ENCODE measurements around the gene CHST11. TPM values are rescaled to one million over a fixed set of nuclear protein-coding genes. Genes with fewer than 3 reads are reported as not detected.

CHST11 gene
- total RNA-seq, 1 experiment from 2014 or later, result 1.1 TPM

- POLR2A ChIA-PET (ENCODE audit: low non-redundant PET), result no interaction called here
- H3K36me3 ChIP-seq (ENCODE audit: insufficient read depth, low read length, poor library complexity, severe bottlenecking), result no peaks in the 10 kb centered on the region
Observed at GRCh38 chr12:104446646-104447421, 9.9 kb upstream of the CHST11 start.

GRCh38 chr12:104448031-104448430 lies 8.7 kb upstream of the CHST11 start:
- Histone ChIP-seq H3K36me3 (ENCODE audit: insufficient read depth, low read length, poor library complexity, severe bottlenecking) (no peaks in the 10 kb centered on the region), H3K4me1 (ENCODE audit: insufficient read depth, low read length, poor library complexity, severe bottlenecking) (no peaks in the 10 kb centered on the region), H3K27me3 (replicated peaks; ENCODE audit: insufficient read depth, low read depth, low read length, poor library complexity) (no peaks in the 10 kb centered on the region), H3K9me3 (ENCODE audit: low read depth, low read length, poor library complexity, severe bottlenecking) (peaks cover 4% of the 10 kb centered on the region), H3K27ac (ENCODE audit: low read depth, low read length, poor library complexity, severe bottlenecking) (no peak overlapping the region), H3K4me3 (ENCODE audit: low read depth, low read length, poor library complexity, severe bottlenecking) (no peak overlapping the region)
- intact Hi-C loops (cut with micrococcal nuclease; ENCODE audit: unreplicated experiment), result loop anchor here (10.0 kb wide), 1 partner anchor 243 kb away; no protein-coding TSS in a partner anchor
- DNase-seq (ENCODE audit: low spot score), result no peak
- ChIA-PET CTCF (no interaction called here), POLR2A (ENCODE audit: low non-redundant PET) (no interaction called here)
- no peak for TF ChIP-seq CTCF (conservative IDR thresholded peaks at IDR 0.05; ENCODE audit: low read depth, low read length)
- no TSS peak for BruUV-seq (replicated peaks)

More at GRCh38 chr12:104446646-104447421, 9.9 kb upstream of the CHST11 start:
- DNase-seq (ENCODE audit: low spot score), result no peak
- no peak overlapping the region for H3K27ac ChIP-seq (ENCODE audit: low read depth, low read length, poor library complexity, severe bottlenecking)
- intact Hi-C loops (cut with micrococcal nuclease; ENCODE audit: unreplicated experiment), result loop anchor here (10.0 kb wide), 1 partner anchor 242 kb away; no protein-coding TSS in a partner anchor
- CTCF ChIA-PET, result no interaction called here
- BruUV-seq (replicated peaks), result no TSS peak
- H3K27me3 ChIP-seq (replicated peaks; ENCODE audit: insufficient read depth, low read depth, low read length, poor library complexity), result no peaks in the 10 kb centered on the region
- no peak for TF ChIP-seq CTCF (conservative IDR thresholded peaks at IDR 0.05; ENCODE audit: low read depth, low read length)
- no peak for TF ChIP-seq EZH2 (IDR thresholded peaks at IDR 0.05; ENCODE audit: borderline replicate concordance, low read depth, low read length, poor library complexity, severe bottlenecking)
- no peaks in the 10 kb centered on the region for H3K4me1 ChIP-seq (ENCODE audit: insufficient read depth, low read length, poor library complexity, severe bottlenecking)
- peaks cover 4% of the 10 kb centered on the region for H3K9me3 ChIP-seq (ENCODE audit: low read depth, low read length, poor library complexity, severe bottlenecking)
- H3K4me3 ChIP-seq (ENCODE audit: low read depth, low read length, poor library complexity, severe bottlenecking), result no peak overlapping the region

- ChIA-PET CTCF (no interaction called here), POLR2A (ENCODE audit: low non-redundant PET) (no interaction called here)
- TF ChIP-seq CTCF (conservative IDR thresholded peaks at IDR 0.05; ENCODE audit: low read depth, low read length) (no peak), EZH2 (IDR thresholded peaks at IDR 0.05; ENCODE audit: borderline replicate concordance, low read depth, low read length, poor library complexity, severe bottlenecking) (no peak)
- H3K36me3 ChIP-seq (ENCODE audit: insufficient read depth, low read length, poor library complexity, severe bottlenecking), result no peaks in the 10 kb centered on the region
- DNase-seq (ENCODE audit: low spot score), result no peak
- H3K9me3 ChIP-seq (ENCODE audit: low read depth, low read length, poor library complexity, severe bottlenecking), result peaks cover 4% of the 10 kb centered on the region
- H3K4me3 ChIP-seq (ENCODE audit: low read depth, low read length, poor library complexity, severe bottlenecking), result no peak overlapping the region
- no peaks in the 10 kb centered on the region for H3K27me3 ChIP-seq (replicated peaks; ENCODE audit: insufficient read depth, low read depth, low read length, poor library complexity)
- H3K27ac ChIP-seq (ENCODE audit: low read depth, low read length, poor library complexity, severe bottlenecking), result no peak overlapping the region
- intact Hi-C loops (cut with micrococcal nuclease; ENCODE audit: unreplicated experiment), result loop anchor here (10.0 kb wide), 1 partner anchor 244 kb away; no protein-coding TSS in a partner anchor
- no TSS peak for BruUV-seq (replicated peaks)
- no peaks in the 10 kb centered on the region for H3K4me1 ChIP-seq (ENCODE audit: insufficient read depth, low read length, poor library complexity, severe bottlenecking)
Observed at GRCh38 chr12:104448451-104448850, 8.3 kb upstream of the CHST11 start.

All from A673 (cell line).